ENCODE data around the gene FAM174C. TPM values are rescaled to one million over a fixed set of nuclear protein-coding genes. Genes with fewer than 3 reads are reported as not detected.

FAM174C gene
- total RNA-seq (2014; rRNA removed), result 110 and 133 TPM in 2 replicates
- Bru-seq, nascent RNA, result percentile 63 among the genes with signal in this experiment
- BruChase-seq, experiment 1, labeled RNA remaining after a 6-hour chase, result percentile 82 among the genes with signal in this experiment
- BruChase-seq, experiment 2, labeled RNA remaining after a 2-hour chase, result percentile 68 among the genes with signal in this experiment
- long read RNA-seq, transcript C19orf24-201 (3 exons, 983 nt), result major isoform, 47 of 73 reads
- long read RNA-seq, transcript C19orf24-202 (3 exons, 668 nt), result minor isoform, 10 of 73 reads
- long read RNA-seq, partial matches to known transcripts, result 0 of 73 reads
- long read RNA-seq, other reads (novel, unspliced or antisense), result 10 of 73 reads

DNA sequence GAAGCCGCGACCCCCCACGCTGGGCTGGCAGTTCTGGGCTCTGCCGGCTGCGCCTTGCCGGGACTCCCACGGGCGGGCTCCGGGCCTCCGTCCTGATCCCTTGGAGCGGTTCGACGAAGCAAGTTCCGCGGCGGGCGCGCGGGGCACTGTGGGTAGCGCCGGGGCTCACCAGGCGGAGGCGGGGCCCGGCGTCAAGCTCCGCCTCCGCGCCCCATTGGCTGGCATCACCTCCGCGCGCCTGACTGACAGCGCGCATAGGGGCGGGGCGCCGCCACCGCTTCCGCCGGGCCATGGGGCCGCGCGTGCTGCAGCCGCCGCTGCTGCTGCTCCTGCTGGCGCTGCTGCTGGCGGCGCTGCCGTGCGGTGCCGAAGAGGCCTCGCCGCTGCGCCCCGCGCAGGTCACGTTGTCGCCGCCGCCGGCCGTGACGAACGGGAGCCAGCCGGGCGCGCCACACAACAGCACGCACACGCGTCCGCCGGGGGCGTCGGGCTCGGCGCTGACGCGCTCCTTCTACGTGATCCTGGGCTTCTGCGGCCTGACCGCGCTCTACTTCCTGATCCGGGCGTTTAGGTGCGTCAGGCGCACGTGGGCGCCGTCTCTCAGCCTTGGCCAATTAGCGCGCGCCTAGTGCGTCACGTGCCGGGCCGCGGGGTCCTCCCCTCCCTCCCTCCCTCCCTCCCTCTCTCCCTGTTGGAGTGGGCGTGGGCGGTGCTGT is at the start of gene FAM174C:
TSS of gene FAM174C (plus strand) at position 271 of the 716 bp plus-strand sequence. CDS start at position 291, 20 bp downstream.
- Histone ChIP-seq H3K9me2 (replicated peaks; ENCODE audit: low read length) (no peaks in the 10 kb centered on the region), H3K27me3 (ENCODE audit: low read length) (no peaks in the 10 kb centered on the region), H3K4me2 (ENCODE audit: low read length) (peak within 1 kb of the TSS; percentile 95), H3K4me1 (ENCODE audit: insufficient read depth, low read length) (peaks cover 52% of the 10 kb centered on the region), H3K4me3 (ENCODE audit: low read length) (peak within 1 kb of the TSS; percentile 70), H3K27ac (ENCODE audit: low read length) (peak within 1 kb of the TSS; percentile 95), H4K20me1 (ENCODE audit: low read length) (no peaks in the 10 kb centered on the region), H3K9me3 (ENCODE audit: low read length) (no peaks in the 10 kb centered on the region), H3K9ac (ENCODE audit: low read length) (peak within 1 kb of the TSS; percentile 92), H3K36me3 (ENCODE audit: low read depth, low read length) (peaks cover 6% of the 10 kb centered on the region; the same call in 1 of the 2 replicates), H3F3A (ENCODE audit: low read length, unreplicated experiment) (no peaks in the 10 kb centered on the region), H2AFZ (ENCODE audit: low read length) (peak within 1 kb of the TSS; percentile 57), H3K79me2 (ENCODE audit: low read length) (peaks cover 64% of the 10 kb centered on the region)
- ChIA-PET POLR2A (ENCODE audit: unreplicated experiment) (interaction anchor here (0.6 kb wide), 1 partner anchor 9 kb away, joined by 3 read pairs; no protein-coding TSS in a partner anchor), CTCF (interaction anchor here (1.0 kb wide), 1 partner anchor 31 kb away, joined by 5 read pairs; no protein-coding TSS in a partner anchor)
- TF ChIP-seq EZH2phosphoT487 (IDR thresholded peaks at IDR 0.05; ENCODE audit: borderline replicate concordance, low read length), result no peak
- DNase-seq, result peak; percentile 92
- peak; percentile 69 for ATAC-seq
- intact Hi-C loops (cut with micrococcal nuclease), result loop anchor here (10.0 kb wide), 1 partner anchor 79 kb away; a partner anchor contains a TSS
- no TSS peak for BruUV-seq (replicated peaks)

GRCh38 chr19:1226227-1226518 is 49.2 kb upstream of the FAM174C start:
- H3K9me3 ChIP-seq (ENCODE audit: low read length), result no peaks in the 10 kb centered on the region
- intact Hi-C loops (cut with micrococcal nuclease), result no loop called here
- H3K79me2 ChIP-seq (ENCODE audit: low read length), result no peaks in the 10 kb centered on the region
- H2AFZ ChIP-seq (ENCODE audit: low read length), result no peak overlapping the region
- no peak for DNase-seq
- H3K4me1 ChIP-seq (ENCODE audit: insufficient read depth, low read length), result no peaks in the 10 kb centered on the region
- H3K27me3 ChIP-seq (ENCODE audit: low read length), result no peaks in the 10 kb centered on the region
- ChIA-PET CTCF (no interaction called here), POLR2A (ENCODE audit: unreplicated experiment) (no interaction called here)
- ATAC-seq, result no peak
- no TSS peak for BruUV-seq (replicated peaks)
- H3K9ac ChIP-seq (ENCODE audit: low read length), result no peak overlapping the region
- no peak overlapping the region for H3K4me2 ChIP-seq (ENCODE audit: low read length)
- no peaks in the 10 kb centered on the region for H3K9me2 ChIP-seq (replicated peaks; ENCODE audit: low read length)
- no peaks in the 10 kb centered on the region for H4K20me1 ChIP-seq (ENCODE audit: low read length)
- H3K27ac ChIP-seq (ENCODE audit: low read length), result no peak overlapping the region
- H3K36me3 ChIP-seq (ENCODE audit: low read depth, low read length), result no peaks in the 10 kb centered on the region
- TF ChIP-seq EZH2 (IDR thresholded peaks at IDR 0.05; ENCODE audit: low read length, unreplicated experiment), result no peak
- TF ChIP-seq, protein P1, sequence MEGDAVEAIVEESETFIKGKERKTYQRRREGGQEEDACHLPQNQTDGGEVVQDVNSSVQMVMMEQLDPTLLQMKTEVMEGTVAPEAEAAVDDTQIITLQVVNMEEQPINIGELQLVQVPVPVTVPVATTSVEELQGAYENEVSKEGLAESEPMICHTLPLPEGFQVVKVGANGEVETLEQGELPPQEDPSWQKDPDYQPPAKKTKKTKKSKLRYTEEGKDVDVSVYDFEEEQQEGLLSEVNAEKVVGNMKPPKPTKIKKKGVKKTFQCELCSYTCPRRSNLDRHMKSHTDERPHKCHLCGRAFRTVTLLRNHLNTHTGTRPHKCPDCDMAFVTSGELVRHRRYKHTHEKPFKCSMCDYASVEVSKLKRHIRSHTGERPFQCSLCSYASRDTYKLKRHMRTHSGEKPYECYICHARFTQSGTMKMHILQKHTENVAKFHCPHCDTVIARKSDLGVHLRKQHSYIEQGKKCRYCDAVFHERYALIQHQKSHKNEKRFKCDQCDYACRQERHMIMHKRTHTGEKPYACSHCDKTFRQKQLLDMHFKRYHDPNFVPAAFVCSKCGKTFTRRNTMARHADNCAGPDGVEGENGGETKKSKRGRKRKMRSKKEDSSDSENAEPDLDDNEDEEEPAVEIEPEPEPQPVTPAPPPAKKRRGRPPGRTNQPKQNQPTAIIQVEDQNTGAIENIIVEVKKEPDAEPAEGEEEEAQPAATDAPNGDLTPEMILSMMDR (conservative IDR thresholded peaks at IDR 0.05; ENCODE audit: low read depth, low read length), result no peak
- no peak for TF ChIP-seq EZH2phosphoT487 (IDR thresholded peaks at IDR 0.05; ENCODE audit: borderline replicate concordance, low read length)
- H3K4me3 ChIP-seq (ENCODE audit: low read length), result no peak overlapping the region
- no peaks in the 10 kb centered on the region for H3F3A ChIP-seq (ENCODE audit: low read length, unreplicated experiment)

- CTCF ChIA-PET, result no interaction called here
- ATAC-seq (no peak), DNase-seq (no peak)
- Histone ChIP-seq H3K27ac (ENCODE audit: low read length) (no peak overlapping the region), H3K36me3 (ENCODE audit: low read depth, low read length) (no peaks in the 10 kb centered on the region), H3K4me3 (ENCODE audit: low read length) (no peak overlapping the region), H3K9me3 (ENCODE audit: low read length) (no peaks in the 10 kb centered on the region), H3K4me1 (ENCODE audit: insufficient read depth, low read length) (peaks cover 2% of the 10 kb centered on the region; the same call in 1 of the 2 replicates), H3F3A (ENCODE audit: low read length, unreplicated experiment) (no peaks in the 10 kb centered on the region), H3K9ac (ENCODE audit: low read length) (no peak overlapping the region), H3K9me2 (replicated peaks; ENCODE audit: low read length) (no peaks in the 10 kb centered on the region), H3K27me3 (ENCODE audit: low read length) (no peaks in the 10 kb centered on the region), H3K79me2 (ENCODE audit: low read length) (no peaks in the 10 kb centered on the region), H3K4me2 (ENCODE audit: low read length) (no peak overlapping the region), H4K20me1 (ENCODE audit: low read length) (no peaks in the 10 kb centered on the region), H2AFZ (ENCODE audit: low read length) (no peak overlapping the region)
- intact Hi-C loops (cut with micrococcal nuclease), result no loop called here
- POLR2A ChIA-PET (ENCODE audit: unreplicated experiment), result no interaction called here
- no TSS peak for BruUV-seq (replicated peaks)
- TF ChIP-seq EZH2phosphoT487 (IDR thresholded peaks at IDR 0.05; ENCODE audit: borderline replicate concordance, low read length), result no peak
- TF ChIP-seq, protein P1 (conservative IDR thresholded peaks at IDR 0.05; ENCODE audit: low read depth, low read length), result no peak
- no peak for TF ChIP-seq EZH2 (IDR thresholded peaks at IDR 0.05; ENCODE audit: low read length, unreplicated experiment)
Observed at GRCh38 chr19:1226522-1227303, 48.6 kb upstream of the FAM174C start.
